HCT116 (cell line): ENCODE measurements around the gene IP6K2.

Experiments used
- CBX3 ChIP-seq: IDR thresholded peaks from 2 replicates; pipeline ENCODE4 v1.6.1; 2012; ENCODE audit warnings: low read depth
- CEBPB ChIP-seq: IDR thresholded peaks from 2 replicates; pipeline ENCODE4 v1.6.1; 2012; ENCODE audit warnings: low read depth
- EZH2phosphoT487 ChIP-seq: fragments of 200-600 bp; IDR thresholded peaks from 2 replicates; pipeline ENCODE4 v1.6.1; 2018; ENCODE audit warnings: antibody characterized with exemption, borderline replicate concordance
- MAX ChIP-seq: IDR thresholded peaks from 2 replicates; pipeline ENCODE4 v1.6.1; 2012
- RAD21 ChIP-seq: IDR thresholded peaks from 2 replicates; pipeline ENCODE4 v1.6.1; 2012; ENCODE audit warnings: low read depth, mild to moderate bottlenecking
- SIN3A ChIP-seq: IDR thresholded peaks from 2 replicates; pipeline ENCODE4 v1.6.1; 2012; ENCODE audit warnings: low read depth
- TF ChIP-seq, protein P1 (sequence below), 3 experiments: fragments of 200-600 bp in 1 of 3; sonication (generic) in 1 of 3; IDR thresholded peaks in 2 of 3; conservative IDR thresholded peaks in 1 of 3; 2 replicates each; pipeline ENCODE4 v1.5.1; 2012 to 2017; ENCODE audit warnings: low read depth in 2 of 3, low read length in 2 of 3, antibody characterized with exemption in 1 of 3, borderline replicate concordance in 1 of 3, control low read depth in 1 of 3, mild to moderate bottlenecking in 1 of 3, mixed read lengths in 1 of 3, mixed run types in 1 of 3, moderate library complexity in 1 of 3; ENCODE audit not compliant: insufficient read depth in 1 of 3

DNA sequence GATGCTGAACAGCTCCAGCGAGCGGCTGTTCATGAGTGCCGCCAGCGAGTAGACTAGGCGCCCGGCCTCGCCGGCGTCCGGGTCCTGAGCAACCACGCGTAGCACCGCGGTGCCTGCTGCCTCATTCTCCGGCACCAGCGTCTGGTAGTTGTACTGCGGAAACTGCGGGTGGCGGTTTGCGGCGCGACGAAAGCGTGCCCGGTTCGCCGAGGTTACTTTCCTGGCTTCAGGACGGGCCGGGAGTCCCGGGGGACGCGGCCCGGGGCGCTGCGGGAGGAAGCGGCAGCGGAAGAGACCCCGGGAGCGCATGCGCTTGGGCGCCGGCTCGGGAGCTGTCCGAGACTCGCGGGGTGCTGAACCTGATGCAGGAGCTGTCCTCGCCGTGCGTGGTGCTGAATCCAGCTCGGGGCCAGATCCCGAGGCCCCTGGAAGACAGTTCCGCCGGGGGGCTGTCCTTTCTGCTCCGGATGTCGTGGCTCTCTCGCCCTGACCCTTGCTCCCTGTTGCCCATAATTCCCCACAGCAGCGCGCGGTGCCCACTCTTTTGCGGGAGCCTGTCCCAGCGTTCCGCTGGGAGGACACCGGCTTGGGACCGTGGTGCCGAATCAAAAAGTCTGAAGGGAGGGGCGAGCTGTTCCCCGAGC, 55.4 kb downstream of the IP6K2 start:
- TF ChIP-seq CBX3: no peak
- TF ChIP-seq MAX: no peak
- no peak for TF ChIP-seq RAD21
- no peak for TF ChIP-seq CEBPB
- TF ChIP-seq SIN3A: no peak
- TF ChIP-seq EZH2phosphoT487: no peak
- TF ChIP-seq, protein P1, sequence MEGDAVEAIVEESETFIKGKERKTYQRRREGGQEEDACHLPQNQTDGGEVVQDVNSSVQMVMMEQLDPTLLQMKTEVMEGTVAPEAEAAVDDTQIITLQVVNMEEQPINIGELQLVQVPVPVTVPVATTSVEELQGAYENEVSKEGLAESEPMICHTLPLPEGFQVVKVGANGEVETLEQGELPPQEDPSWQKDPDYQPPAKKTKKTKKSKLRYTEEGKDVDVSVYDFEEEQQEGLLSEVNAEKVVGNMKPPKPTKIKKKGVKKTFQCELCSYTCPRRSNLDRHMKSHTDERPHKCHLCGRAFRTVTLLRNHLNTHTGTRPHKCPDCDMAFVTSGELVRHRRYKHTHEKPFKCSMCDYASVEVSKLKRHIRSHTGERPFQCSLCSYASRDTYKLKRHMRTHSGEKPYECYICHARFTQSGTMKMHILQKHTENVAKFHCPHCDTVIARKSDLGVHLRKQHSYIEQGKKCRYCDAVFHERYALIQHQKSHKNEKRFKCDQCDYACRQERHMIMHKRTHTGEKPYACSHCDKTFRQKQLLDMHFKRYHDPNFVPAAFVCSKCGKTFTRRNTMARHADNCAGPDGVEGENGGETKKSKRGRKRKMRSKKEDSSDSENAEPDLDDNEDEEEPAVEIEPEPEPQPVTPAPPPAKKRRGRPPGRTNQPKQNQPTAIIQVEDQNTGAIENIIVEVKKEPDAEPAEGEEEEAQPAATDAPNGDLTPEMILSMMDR (IDR thresholded peaks at IDR 0.05 in 2 of 3, conservative IDR thresholded peaks at IDR 0.05 in 1 of 3; ENCODE audit: borderline replicate concordance in 1 of 3, insufficient read depth in 1 of 3, low read depth in 2 of 3, low read length in 2 of 3): no peak
